Activated T-helper 1 cell treated with anti-CD3 and anti-CD28 coated beads, Interleukin-2, amount 50 U/mL, for 16 hours (primary cell): Measurements from ENCODE around the gene ABCF1.
"Not testable (repeated sequence)": the region's sequence is repeated elsewhere in the genome, so short reads cannot be mapped to it uniquely, and the experiment has no call there.

Source experiments
- DNase-seq, 2 donors: peaks; one replicate each; pipeline ENCODE4 v3.0.0-alpha.2; 2020; ENCODE audit warnings: low read depth in 1 of 2, low spot score in 1 of 2

ABCF1 gene

DNA sequence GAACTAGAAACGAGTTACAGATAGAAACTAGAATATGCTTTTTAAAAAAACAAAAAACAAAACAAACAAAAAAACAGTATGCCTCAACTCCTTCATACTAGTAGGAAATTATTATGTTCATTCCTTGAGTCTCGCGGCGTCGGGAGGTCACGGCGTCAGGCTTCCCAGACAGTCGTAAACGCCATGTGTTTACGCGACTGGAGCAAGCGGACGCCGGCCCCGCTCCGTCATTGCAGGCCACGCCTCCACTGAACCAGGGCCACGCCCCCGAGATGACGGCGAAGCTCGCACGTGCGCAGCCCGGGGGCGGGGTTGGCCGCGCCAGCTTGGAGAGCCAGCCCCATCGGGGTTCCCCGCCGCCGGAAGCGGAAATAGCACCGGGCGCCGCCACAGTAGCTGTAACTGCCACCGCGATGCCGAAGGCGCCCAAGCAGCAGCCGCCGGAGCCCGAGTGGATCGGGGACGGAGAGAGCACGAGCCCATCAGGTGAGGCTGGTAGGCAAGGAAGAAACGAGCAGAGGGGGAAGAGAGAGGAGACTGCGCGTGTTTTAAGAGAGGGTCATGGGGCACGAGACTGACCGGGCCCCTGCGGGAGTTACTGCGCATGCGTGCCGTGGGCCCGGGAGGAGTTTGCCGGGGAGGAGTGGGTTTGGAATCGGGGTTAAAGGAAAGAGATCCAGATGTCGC, at the start of gene ABCF1:
Gene ABCF1, plus strand, starts transcription at position 368 of the 687 bp plus-strand sequence. Its CDS starts 46 bp downstream, at position 414.
- DNase-seq: peak; percentile 99 to 100

DNA sequence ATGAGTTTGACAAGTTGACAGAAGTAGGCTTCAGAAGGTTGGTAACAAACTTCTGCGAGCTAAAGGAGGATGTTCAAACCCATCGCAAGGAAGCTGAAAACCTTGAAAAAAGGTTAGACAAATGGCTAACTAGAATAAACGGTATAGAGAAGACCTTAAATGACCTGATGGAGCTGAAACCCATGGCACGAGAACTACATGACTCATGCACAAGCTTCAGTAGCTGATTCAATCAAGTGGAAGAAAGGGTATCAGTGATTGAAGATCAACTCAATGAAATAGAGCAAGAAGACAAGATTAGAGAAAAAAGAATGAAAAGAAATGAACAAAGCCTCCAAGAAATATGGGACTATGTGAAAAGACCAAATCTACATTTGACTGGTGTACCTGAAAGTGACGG, 49.3 kb upstream of the ABCF1 start:
- not testable (repeated sequence) for DNase-seq

DNA sequence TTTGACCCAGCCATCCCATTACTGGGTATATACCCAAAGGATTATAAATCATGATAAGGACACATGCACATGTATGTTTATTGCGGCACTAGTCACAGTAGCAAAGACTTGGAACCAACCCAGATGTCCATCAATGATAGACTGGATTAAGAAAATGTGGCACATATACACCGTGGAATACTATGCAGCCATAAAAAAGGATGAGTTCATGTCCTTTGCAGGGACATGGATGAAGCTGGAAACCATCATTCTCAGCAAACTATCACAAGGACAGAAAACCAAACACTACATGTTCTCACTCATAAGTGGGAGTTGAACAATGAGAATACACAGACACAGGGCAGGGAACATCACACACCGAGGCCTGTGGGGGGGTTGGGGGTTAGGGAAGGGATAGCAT, 44.8 kb upstream of the ABCF1 start:
- not testable (repeated sequence) for DNase-seq

DNA sequence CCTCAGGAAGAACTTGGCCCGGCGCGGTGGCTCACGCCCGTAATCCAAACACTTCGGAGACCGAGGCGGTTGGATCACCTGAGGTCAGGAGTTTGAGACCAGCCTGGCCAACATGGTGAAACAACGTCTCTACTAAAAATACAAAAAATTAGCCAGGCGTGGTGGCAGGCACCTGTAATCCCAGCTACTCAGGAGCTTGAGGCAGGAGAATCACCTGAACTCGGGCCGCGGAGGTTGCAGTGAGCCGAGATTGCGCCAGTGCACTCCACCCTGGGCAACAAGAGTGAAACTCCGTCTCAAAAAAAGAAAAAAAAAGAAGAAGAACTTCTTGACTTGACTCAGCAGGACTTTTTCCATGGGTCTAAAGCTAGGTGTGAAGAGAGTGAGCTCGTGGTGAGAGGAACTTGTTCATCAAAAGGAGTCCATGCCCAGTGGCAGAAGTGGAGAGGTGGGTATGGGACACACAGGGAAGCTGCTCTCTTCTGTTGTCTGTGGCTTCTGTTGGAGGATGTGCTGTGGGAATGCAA, 41.8 kb upstream of the ABCF1 start:
- DNase-seq: not testable (repeated sequence)

DNA sequence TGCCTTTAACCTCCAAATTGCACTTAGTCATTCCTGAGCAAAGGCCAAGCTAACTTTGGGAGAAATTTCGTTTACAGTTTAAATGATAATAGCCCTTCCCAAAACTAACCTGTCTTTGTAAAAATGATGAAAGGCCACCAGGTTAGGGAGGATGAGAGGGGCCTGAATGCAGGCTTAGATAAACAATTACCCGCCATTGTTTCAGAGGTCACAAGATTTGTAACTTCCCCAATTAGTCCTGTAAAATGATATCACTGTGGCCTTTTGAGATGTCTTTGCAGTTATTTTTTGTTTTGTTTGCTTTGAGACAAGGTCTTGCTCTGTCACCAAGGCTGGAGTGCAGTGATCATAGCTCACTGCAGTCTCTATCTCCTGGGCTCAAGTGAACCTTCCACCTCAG, 41.2 kb upstream of the ABCF1 start:
- DNase-seq: no peak

DNA sequence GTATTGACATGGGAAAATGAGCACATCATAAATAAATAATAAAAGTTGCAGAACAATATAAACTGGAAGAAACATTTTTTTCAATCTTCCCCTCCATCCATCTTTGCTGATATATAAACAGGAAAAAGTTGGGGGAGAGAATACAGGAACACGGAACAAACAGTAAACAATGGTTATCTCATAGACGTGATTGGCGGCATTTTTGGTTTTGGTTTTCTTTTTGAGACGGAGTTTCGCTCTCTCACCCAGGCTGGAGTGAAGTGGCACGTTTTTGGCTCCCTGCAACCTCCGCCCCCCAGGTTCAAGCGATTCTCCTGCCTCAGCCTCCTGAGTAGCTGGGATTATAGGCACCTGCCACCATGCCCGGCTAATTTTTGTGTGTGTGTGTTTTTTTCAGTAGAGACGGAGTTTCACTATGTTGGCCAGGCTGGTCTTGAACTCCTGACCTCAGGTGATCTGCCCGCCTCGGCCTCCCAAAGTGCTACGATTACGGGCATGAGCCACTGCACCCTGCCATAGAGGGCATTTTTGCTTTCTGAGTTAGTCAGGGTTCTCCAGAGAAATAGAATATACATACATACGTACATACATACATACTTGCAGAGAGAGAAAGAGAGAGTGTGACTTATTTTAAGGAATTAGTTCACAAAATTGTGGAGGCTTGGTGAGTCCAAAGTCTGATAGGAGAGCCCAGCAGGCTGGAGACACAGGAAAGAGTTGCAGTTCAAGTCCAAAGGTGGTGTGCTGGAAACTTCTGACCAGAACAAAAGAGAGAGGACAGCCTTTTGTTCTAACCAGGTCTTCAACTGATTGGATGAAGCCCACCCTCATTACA, 37.6 kb upstream of the ABCF1 start:
- DNase-seq: no peak

DNA sequence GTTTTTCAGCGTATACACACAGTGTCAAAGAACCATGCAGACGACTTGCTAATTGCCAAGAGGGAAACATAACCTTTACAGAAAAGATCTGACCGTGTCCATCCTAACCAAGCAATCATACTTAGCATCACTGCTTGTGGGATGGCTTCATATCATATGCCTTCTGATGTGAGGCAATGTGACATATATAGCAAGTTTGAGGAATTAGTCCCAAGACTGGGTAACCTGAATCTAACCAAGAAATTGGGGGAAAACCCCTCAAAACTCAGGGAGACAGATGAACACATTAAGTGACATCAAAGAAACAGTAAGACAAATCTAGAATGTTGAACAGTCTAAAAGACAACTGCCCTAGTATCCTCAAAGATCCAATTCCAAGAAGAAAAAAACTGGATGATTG, 33.3 kb upstream of the ABCF1 start:
- DNase-seq: no peak

DNA sequence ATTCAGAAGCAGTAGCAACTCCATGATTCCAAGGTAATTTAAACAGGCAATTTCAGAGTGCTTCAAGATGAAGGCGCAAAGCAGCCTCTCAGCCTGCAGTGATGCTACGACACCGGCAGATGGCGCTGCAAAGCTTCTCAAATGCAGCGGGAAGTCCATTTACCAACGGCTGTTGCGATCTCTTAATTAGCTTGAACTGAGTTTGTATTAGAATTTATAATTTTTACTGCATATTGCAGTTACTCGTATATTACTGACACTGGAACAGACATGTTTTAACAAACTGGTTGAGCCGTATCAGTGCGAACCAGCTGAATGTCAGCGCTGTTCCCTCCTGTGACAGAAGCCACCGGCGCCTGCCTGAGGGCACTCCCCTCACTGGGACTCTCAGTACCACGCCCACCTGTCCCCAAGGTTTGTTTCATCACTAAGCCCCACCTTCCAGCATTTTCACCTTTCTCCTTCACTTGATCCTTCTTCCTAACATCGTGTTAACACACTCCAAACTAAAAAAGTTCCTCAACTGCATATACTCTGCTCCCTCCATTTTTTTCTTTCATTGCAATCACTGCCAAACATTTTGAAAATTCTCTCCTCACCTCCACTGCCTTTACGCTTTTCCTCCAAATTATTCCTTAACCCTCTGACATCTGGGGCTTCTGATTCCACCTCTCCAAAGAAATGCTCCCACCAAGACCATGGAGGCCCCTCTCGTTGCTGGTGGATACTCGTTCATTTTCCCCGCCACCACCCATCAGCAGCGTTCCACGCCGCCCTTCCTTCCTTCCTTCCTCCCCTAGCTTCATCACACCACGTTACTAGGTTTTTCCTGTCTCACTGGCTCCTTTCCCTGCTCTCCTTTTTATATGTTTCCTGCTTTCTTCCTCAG, 29.5 kb upstream of the ABCF1 start:
- peak; percentile 68 to 70 for DNase-seq

DNA sequence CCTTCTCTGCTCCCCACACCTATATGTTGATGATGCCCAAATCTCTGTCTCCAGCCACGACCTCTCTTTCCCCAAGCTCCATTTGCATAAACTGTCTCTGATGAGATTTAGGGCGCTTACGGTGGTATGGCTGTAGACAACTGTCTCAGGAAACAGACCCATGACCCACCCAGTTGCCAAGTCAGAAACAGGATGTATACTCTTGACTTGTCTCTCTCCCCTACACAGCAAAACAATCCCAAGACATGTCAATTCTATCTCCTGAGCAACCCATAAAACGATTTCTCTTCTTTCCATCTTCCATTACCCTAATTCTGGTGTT, 28.9 kb upstream of the ABCF1 start:
- DNase-seq: no peak

DNA sequence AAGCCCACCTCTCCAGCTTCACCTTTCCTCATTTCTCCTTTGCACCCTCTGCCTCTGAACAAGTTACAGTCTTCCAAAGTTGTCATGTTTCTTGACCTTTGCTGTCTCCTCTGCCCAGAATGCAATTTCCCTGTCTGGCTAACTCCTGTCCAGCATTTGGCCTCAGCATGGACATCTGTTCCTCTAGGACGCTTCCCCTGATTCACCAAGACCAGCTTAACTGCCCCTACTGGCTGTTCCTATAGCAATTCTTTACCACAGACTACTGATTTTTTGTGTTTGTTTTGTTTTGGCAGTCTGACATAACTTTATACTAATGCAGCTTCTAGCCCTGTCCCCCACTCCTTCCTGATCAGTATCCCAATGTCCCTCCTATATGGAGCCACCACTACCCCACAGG, 28.3 kb upstream of the ABCF1 start:
- no peak for DNase-seq

DNA sequence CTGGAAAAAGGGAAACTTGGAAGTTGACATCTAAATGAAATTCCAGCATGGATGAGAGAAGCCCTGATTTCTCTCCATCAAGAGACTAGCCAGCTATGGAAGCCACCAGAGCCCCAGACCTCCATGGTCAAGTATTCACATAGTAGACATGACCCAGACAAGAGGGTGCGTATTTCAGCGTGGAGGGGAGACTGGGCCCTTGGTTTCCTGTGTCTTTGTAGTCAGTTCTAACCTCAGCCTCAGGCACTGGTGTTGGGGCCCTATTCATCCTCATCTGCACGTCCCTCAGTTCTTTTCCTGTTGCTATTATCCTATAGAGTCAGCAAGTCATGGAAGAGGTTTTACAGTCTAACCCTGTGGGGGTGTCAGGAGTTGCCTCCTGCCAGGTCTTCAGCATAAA, 27.4 kb upstream of the ABCF1 start:
- DNase-seq: no peak

DNA sequence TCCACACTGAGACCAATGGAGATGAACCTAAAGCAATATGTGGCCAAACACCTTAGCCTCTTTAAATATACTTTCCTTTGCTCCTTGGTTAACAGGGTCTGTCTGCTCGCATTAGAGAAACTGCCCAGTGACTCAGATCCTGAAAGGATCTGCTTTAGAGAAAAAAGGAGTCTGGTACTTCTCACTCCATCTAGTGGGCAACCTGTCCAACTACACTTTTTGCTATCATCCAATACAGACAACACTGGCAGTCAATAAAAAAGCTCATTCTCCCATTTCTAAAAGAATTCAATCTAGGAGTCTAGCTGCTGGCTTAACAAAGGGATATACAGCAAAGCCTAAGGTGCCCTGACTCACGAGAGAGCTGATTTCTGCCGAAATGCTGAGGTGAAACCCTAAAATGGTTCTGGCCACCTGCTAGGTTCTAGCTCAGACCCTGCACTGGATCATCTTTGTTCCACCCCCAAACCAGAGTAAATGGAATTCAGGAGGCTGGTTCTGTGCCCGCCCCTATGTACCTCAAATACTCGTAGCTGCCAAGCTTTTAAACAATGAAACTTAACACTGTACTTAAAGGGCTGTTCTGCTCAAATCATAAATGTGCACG, 26.5 kb upstream of the ABCF1 start:
- no peak for DNase-seq

DNA sequence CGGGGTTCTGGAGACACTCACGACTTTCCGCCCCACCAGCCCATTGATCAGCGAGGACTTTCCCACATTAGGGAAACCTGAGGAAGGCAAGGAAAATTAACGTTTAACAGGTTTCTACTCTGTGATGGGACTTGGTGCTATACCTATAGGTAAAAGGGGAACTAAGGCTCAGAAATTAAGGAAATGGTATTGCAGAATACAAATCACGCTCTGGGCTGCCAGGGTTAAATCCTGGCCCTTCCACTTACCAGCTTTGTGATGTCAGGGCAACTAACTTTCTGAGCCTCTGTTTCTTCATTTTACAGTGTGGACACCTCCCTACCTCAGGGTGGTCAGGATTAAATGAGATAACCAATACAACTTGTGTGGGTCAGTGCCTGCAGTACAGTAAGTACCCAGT, 23.8 kb upstream of the ABCF1 start:
- no peak for DNase-seq

DNA sequence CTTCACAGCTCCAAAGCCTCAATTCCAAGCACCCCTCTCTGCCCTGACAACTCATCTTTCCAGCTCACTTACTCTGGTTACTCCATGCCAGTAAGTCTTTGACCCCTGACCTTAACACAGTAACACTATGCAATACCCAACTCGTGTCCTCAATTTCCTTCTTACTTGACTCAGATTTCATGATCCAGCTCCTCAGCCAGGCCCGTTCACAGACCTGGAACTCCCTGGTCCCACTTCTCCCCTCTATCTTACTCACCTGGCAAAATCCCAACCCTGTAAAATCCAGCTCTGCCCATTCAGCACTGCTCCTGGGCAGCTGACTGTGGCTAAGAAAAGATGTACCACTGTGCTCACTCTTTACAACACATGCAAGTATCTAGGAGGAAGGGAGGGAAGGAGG, 22.9 kb upstream of the ABCF1 start:
- DNase-seq: no peak

DNA sequence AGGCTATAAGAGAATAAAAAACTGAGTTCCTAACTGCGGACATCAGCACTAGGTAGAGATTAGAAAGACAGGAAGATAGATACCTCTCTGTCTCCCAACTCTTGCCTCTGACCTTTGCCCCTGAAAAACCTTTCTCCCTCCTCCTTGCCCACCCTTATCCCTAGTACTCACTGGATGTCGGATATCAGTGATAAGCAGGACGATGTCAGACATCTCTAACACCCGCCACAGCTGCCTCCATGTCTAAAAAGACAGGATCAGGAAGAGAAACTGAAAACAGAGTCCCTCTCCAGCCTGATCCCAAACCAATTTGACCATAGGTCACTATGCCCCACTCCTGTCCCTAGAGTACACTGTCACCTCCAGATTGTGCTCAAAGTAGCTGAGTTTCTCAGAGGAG, 16.8 kb upstream of the ABCF1 start:
- no peak for DNase-seq

DNA sequence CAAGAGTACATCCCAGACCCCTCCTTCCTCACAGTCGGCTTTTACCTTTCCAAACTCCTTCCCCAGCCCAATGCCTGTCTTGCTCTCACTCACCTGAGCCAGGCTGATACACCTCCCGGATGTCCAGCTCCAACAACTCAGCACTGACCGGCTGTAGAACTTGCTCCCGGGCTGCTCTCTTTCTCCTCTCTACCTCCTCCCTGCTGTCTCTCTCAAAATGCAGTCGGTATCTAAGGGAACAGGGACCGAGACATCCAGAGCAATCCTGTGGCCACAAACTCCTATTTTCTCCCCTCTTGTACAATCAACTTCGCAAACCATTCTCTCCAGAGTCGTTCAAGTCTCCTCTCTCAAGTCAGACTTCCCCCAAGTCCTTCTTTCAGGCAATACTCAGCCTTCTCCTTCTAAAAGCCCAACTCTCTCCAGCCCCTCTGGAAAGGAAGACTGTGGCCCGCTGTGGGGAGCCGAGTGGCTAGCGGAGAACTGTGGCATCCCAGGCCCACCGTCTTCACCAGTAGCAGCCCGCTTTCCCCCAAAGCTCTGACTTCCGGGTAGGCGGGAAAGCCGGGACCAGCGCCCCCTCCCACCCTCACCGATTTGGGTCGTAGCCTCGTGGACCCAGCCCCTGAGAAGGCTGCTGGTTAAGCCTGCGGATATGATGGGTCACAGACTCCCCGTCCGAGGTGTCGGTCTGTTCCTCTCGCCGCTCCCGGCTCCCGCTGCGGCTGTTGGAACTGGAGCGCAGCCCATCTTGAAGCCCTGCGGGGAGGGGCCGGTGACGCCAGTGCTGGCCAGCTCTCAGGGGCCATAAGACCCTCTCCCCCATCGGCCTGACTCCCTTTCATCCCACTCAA, 16.1 kb upstream of the ABCF1 start:
- DNase-seq: no peak

DNA sequence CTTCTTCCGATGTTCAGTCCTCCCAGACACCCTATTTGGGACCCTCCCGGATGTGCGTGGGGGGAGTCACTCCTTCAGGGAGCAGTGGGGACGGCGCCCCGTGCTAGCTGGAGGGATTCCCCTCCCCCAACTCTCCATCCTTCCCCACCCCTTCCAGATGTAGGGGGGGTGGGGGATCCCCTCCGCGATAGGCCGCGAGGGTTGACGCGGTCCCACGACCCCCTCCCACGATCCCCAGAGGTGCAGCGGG, 15.5 kb upstream of the ABCF1 start:
- DNase-seq: no peak

DNA sequence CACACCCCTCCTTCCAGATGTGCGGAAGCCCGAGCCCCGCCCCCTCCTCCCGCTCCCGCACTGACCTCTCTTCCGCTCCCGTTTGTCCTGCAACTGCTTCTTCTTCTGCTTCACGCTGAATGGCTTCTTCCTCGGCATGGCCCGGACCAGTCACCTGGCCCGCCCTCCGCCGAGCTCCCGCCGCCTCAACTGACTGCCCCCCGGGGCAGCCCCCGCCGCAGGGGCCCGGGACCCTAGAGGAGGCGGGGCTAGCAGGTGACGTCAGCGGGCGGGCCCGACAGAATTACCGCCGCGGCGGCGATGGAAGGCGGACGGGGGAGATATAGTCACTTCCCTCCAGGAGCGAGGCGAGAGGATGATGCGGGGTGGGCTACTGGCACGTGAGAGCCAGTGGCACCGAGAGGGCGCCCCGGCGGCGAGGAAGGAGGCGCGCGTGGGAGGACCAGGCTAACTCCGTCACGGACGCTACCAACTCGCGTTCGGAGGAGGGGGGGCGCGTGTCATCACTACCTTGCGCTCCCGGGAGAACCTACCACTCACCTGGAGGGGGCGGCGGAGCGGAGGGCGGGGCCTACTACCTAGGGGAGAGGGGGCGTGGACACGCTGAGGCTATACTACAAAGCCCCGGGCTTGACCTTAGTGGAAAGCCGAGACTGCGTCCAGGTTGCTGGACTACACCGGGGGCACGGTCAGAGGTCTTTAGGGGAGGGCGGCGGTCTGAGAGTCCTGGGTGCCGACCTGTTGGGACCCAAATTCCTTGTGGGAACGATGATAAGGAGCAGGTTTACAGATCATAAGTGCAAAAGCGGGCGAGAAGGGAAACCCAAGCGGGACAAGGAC, 15.0 kb upstream of the ABCF1 start, which contains the start of gene GNL1:
Gene GNL1, minus strand, starts transcription at position 424 of the 840 bp plus-strand sequence. Its CDS starts 286 bp downstream, at position 138.
- peak; percentile 98 to 99 for DNase-seq

DNA sequence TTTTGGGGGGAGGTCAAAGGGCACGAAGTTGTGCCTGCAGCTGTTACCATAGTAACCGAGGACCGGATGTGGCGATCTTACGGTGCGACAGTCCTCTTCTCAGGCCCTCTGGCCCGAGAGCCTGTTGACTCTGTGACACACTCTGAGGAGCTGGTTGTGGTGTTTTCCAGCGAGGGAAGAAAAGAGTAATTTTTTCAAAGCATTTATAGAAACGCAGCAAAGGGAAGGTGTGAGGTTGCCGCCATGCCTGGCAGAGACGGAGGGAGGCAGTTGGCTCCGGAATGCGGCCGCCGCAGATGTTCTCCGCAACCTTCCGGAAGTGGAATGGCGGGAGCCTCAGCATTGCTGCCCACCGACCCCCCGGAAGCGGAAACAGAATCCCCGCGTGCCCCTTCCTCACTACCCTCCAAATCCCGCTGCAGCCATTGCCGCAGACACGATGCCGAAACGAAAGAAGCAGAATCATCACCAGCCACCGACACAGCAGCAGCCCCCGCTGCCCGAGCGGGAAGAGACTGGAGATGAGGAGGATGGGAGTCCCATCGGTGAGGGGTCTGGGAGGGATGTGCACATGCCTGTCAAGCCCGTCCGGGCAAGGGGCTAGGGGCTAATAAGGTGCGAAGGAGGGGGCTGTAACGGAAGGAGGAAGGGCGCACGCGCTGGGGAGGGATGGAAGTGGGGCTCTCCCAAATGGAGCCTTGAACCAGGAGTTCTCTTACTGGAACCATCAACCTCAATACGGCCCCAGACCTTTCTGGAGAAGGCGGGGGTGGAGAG, 14.1 kb upstream of the ABCF1 start, which contains the start of gene PRR3:
Gene PRR3, plus strand, starts transcription at position 390 of the 777 bp plus-strand sequence. Its CDS starts 50 bp downstream, at position 440.
- DNase-seq: peak; percentile 71 to 75
